GM12875 (cell line): ENCODE measurements around the gene BAHD1.

Experiments
- H3K4me3 ChIP-seq: one replicate; pipeline ENCODE4 v1.5.1; 2011; ENCODE audit warnings: low read depth, low read length, control low read depth
- CTCF ChIP-seq: IDR thresholded peaks from 2 replicates; pipeline ENCODE4 v1.5.1; 2011; ENCODE audit warnings: low read depth, mild to moderate bottlenecking, control low read depth, inconsistent platforms, low read length, moderate library complexity, borderline replicate concordance; ENCODE audit not compliant: insufficient read depth

The BAHD1 gene

GRCh38 chr15:40463886-40464545, 23.3 kb downstream of the BAHD1 start:
- TF ChIP-seq CTCF, result no peak
- H3K4me3 ChIP-seq, result no peak overlapping the region

DNA sequence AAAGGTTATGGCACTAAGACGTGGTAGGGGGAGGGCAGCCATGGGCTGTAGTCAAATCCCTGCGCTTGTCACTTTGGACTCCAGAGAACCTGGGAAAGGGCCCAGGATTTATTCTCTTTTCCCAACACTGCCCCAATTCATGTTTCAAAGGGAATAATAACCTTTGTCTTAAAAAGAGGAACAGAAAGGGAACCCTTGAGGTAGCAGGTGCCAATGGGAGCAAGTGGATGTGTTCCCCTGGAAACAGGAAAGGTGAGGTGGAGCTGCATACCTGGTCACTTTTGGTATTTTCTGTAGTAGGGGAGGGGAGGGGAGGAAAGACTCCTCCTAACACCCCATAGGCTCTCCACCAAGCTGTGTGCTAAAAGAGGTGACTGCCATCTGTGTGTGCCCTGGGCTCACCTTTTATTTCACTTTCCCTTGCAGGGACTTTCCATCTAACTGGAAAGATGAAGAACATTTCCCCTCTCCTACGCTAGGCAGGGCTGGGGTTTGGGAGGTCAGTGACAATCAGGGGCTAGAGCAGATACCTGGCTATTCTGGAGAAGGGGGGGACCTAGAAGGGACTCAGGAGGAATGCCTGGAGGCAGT, 23.9 kb downstream of the BAHD1 start:
- TF ChIP-seq CTCF, result no peak
- no peak overlapping the region for H3K4me3 ChIP-seq

DNA sequence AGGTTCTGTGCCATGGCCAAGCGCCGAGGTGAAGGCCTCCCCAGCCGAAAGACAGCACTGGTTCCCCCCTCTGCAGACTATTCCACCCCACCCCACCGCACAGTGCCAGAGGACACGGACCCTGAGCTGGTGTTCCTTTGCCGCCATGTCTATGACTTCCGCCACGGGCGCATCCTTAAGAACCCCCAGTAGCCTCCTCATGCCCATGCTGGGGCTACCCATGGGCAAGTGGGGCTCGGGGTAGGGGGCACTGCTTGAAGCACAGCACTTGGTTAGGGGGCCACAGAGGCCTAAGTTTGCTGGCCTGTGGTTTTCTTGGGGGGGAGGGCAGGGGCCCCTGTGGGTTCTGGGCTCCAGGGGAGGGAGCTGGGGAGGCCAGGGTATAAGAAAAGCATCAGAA, 25.2 kb downstream of the BAHD1 start:
- no peak overlapping the region for H3K4me3 ChIP-seq
- TF ChIP-seq CTCF, result no peak

DNA sequence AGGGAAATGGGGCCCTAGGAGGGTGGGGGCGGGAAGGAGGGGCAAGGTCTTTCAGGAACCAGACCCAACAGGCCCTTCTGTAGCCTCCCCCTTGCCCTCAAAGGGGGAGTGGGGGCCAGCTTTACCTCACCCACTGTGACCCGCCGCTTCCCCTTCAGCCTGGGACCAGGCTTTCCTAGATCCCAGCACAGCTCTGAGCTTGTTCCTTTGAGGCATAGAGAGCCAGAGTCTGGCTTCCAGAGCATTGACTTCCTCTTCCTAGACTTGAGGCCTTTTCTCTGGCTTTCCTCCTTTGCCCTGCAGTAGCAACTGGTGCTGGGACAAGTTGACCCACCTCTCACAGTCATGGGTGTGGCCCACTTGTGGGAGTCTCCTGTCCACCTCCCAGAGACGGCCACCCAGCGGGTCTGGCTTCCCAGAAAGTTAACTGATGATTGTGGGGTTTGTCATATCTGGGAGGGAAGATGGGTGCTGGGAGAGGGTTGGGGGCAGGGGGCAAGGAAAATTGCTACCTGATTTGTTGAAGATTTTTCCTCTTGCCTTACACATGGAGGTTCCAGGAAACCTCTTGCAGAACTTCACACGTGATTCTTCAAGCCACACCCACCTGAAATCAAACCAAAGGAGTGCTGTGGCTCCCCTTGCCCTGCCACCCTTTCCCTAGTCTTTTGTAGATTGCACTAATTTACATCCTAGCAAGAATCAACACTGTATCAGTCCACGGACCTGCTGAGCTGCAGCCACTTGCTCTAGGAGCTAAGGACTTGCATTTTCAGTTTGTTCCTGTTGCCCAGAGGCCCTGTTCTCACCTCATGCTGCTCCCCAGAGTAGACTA, 25.9 kb downstream of the BAHD1 start:
- no peak for TF ChIP-seq CTCF
- no peak overlapping the region for H3K4me3 ChIP-seq

DNA sequence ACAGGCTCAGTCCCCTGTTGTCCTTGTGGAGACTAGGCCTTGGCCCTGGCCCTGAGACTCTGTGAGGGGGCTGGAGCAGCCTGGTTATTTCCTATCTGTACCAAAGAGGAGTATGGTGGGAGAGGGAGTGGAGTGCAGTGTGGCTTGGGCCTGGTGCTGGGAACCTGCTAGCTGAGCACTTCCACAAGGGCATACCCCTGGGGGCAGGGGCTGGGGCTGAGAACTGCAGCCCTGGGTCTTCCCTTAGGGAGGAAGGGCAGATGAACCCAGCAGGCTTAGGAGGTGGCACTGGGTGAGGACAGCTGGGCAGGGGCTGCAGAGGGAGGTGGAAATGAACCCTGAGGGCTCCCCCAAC, 26.5 kb downstream of the BAHD1 start:
- no peak overlapping the region for H3K4me3 ChIP-seq
- no peak for TF ChIP-seq CTCF

GRCh38 chr15:40468898-40469331, 28.2 kb downstream of the BAHD1 start:
- TF ChIP-seq CTCF, result no peak
- no peak overlapping the region for H3K4me3 ChIP-seq

GRCh38 chr15:40469776-40470390, 29.1 kb downstream of the BAHD1 start:
- no peak overlapping the region for H3K4me3 ChIP-seq
- no peak for TF ChIP-seq CTCF
